Measurements from ENCODE around the gene TTC39A.
"Not testable (repeated sequence)": the region's sequence is repeated elsewhere in the genome, so short reads cannot be mapped to it uniquely, and the experiment has no call there.

The TTC39A gene

GRCh38 chr1:51336004-51336403, 5.6 kb upstream of the TTC39A start:
- peak in 2 of 3 experiments; percentile 6 to 35 for DNase-seq

GRCh38 chr1:51331206-51332100, 1.1 kb upstream of the TTC39A start:
- peak in 2 of 3 experiments; percentile 51 to 60 for DNase-seq

- peak in 2 of 3 experiments; percentile 71 to 87 for DNase-seq
Observed at GRCh38 chr1:51329443-51330325, 678 bp downstream of the TTC39A start.

GRCh38 chr1:51328926-51329325, 1.4 kb downstream of the TTC39A start:
- no peak for DNase-seq

- DNase-seq = no peak
Observed at GRCh38 chr1:51328279-51328678, 2.1 kb downstream of the TTC39A start.

- DNase-seq = no peak
Observed at GRCh38 chr1:51327386-51327785, 3.0 kb downstream of the TTC39A start.

- no peak for DNase-seq
Observed at GRCh38 chr1:51326839-51327238, 3.5 kb downstream of the TTC39A start.

GRCh38 chr1:51325878-51326755, 4.2 kb downstream of the TTC39A start:
- DNase-seq = no peak

GRCh38 chr1:51325391-51325790, 5.0 kb downstream of the TTC39A start:
- no peak for DNase-seq

GRCh38 chr1:51325011-51325385, 5.4 kb downstream of the TTC39A start:
- DNase-seq = not testable (repeated sequence)

GRCh38 chr1:51324251-51325010, 5.9 kb downstream of the TTC39A start:
- DNase-seq = no peak

GRCh38 chr1:51323778-51324177, 6.6 kb downstream of the TTC39A start:
- no peak for DNase-seq

GRCh38 chr1:51322417-51323101, 7.8 kb downstream of the TTC39A start:
- no peak for DNase-seq

- DNase-seq = no peak
Observed at GRCh38 chr1:51321924-51322280, 8.5 kb downstream of the TTC39A start.

GRCh38 chr1:51320967-51321923, 9.1 kb downstream of the TTC39A start:
- DNase-seq = no peak

GRCh38 chr1:51317798-51318197, 12.6 kb downstream of the TTC39A start:
- no peak for DNase-seq

- DNase-seq = no peak
Observed at GRCh38 chr1:51316846-51317120, 13.6 kb downstream of the TTC39A start.

- DNase-seq = peak in 2 of 3 experiments; percentile 22 to 65
Observed at GRCh38 chr1:51316113-51316845, 14.1 kb downstream of the TTC39A start.

- no peak for DNase-seq
Observed at GRCh38 chr1:51314974-51315373, 15.4 kb downstream of the TTC39A start.

All from NCI-H1417 (cell line).